ENCODE data around the gene POR. TPM values are rescaled to one million over a fixed set of nuclear protein-coding genes. Genes with fewer than 3 reads are reported as not detected.
A peak's percentile ranks its signal among the peaks of the same experiment; 100 is the strongest.

The POR gene
- total and polyA plus RNA-seq, 10 donors = 49.1 to 170 (median 117) TPM

GRCh38 chr7:75967487-75967997 is 52.6 kb downstream of the POR start:
- no peak for TF ChIP-seq POLR2A (IDR thresholded peaks at IDR 0.05)
- no peak for TF ChIP-seq CTCF (IDR thresholded peaks at IDR 0.05 in 8 of 11, conservative IDR thresholded peaks at IDR 0.05 in 3 of 11)
- no peak for TF ChIP-seq POLR2AphosphoS5 (IDR thresholded peaks at IDR 0.05)
- WGBS, 5 donors = 28 to 36% (median 31%) methylated on average over 12 to 13 of the region's 13 CpGs
- Histone ChIP-seq H3K4me1 (peaks cover 17 to 91% (median 63%) of the 10 kb centered on the region in 6 donors), H3K27ac (peak overlapping the region in 6 of 8 donors; percentile 5 to 62 (median 40)), H3K4me3 (no peak overlapping the region), H3K36me3 (peaks cover 0 to 67% (median 6%) of the 10 kb centered on the region in 6 donors), H3K9me3 (no peaks in the 10 kb centered on the region), H3K27me3 (replicated peaks in 1 of 7) (no peaks in the 10 kb centered on the region)
- intact Hi-C loops (cut with DNase I; ENCODE audit: low total_unique reads) = no loop called here
- DNase-seq = peak; percentile 70

GRCh38 chr7:75968012-75968411 is 53.1 kb downstream of the POR start:
- H3K4me3 ChIP-seq = no peak overlapping the region
- peaks cover 0 to 71% (median 10%) of the 10 kb centered on the region in 6 donors for H3K36me3 ChIP-seq
- H3K9me3 ChIP-seq = no peaks in the 10 kb centered on the region
- peaks cover 17 to 89% (median 61%) of the 10 kb centered on the region in 6 donors for H3K4me1 ChIP-seq
- DNase-seq = peak; percentile 75
- peak overlapping the region in 7 of 8 donors; percentile 5 to 62 (median 26) for H3K27ac ChIP-seq
- 63 to 77% (median 70%) methylated on average over 2 to 10 of the region's 10 CpGs for WGBS, 5 donors
- intact Hi-C loops (cut with DNase I; ENCODE audit: low total_unique reads) = no loop called here
- no peaks in the 10 kb centered on the region for H3K27me3 ChIP-seq (replicated peaks in 1 of 7)
- no peak for TF ChIP-seq POLR2A (IDR thresholded peaks at IDR 0.05)
- no peak for TF ChIP-seq CTCF (IDR thresholded peaks at IDR 0.05 in 8 of 11, conservative IDR thresholded peaks at IDR 0.05 in 3 of 11)
- TF ChIP-seq POLR2AphosphoS5 (IDR thresholded peaks at IDR 0.05) = no peak

- H3K4me3 ChIP-seq = no peak overlapping the region
- no peaks in the 10 kb centered on the region for H3K27me3 ChIP-seq (replicated peaks in 1 of 7)
- H3K27ac ChIP-seq = peak overlapping the region in 6 of 8 donors; percentile 14 to 62 (median 44)
- intact Hi-C loops (cut with DNase I; ENCODE audit: low total_unique reads) = no loop called here
- peaks cover 0 to 77% (median 16%) of the 10 kb centered on the region in 6 donors for H3K36me3 ChIP-seq
- TF ChIP-seq CTCF (IDR thresholded peaks at IDR 0.05 in 8 of 11, conservative IDR thresholded peaks at IDR 0.05 in 3 of 11) (no peak), POLR2A (IDR thresholded peaks at IDR 0.05) (no peak), POLR2AphosphoS5 (IDR thresholded peaks at IDR 0.05) (no peak)
- H3K4me1 ChIP-seq = peaks cover 17 to 83% (median 56%) of the 10 kb centered on the region in 6 donors
- H3K9me3 ChIP-seq = no peaks in the 10 kb centered on the region
- peak; percentile 58 for DNase-seq
- 67 to 86% (median 77%) methylated on average over 11 to 12 of the region's 12 CpGs for WGBS, 5 donors
These were observed 53.6 kb downstream of the POR start for GRCh38 chr7:75968561-75969001.

- TF ChIP-seq CTCF (IDR thresholded peaks at IDR 0.05 in 8 of 11, conservative IDR thresholded peaks at IDR 0.05 in 3 of 11) = no peak
- TF ChIP-seq POLR2A (IDR thresholded peaks at IDR 0.05) = no peak
- peak in 1 of 3 donors; percentile 5 for TF ChIP-seq POLR2AphosphoS5 (IDR thresholded peaks at IDR 0.05)
- Histone ChIP-seq H3K4me1 (peaks cover 17 to 77% (median 52%) of the 10 kb centered on the region in 6 donors), H3K9me3 (no peaks in the 10 kb centered on the region), H3K27ac (peak overlapping the region in 5 of 8 donors; percentile 14 to 62 (median 62)), H3K4me3 (no peak overlapping the region), H3K27me3 (replicated peaks in 1 of 7) (no peaks in the 10 kb centered on the region), H3K36me3 (peaks cover 0 to 83% (median 21%) of the 10 kb centered on the region in 6 donors)
- intact Hi-C loops (cut with DNase I; ENCODE audit: low total_unique reads) = no loop called here
- peak; percentile 59 for DNase-seq
- 86 to 92% (median 91%) methylated on average over 9 to 13 of the region's 13 CpGs for WGBS, 5 donors
These were observed 54.2 kb downstream of the POR start for GRCh38 chr7:75969182-75969581.
